H9 (cell line): ENCODE data around the gene CHRM4. TPM values are rescaled to one million over a fixed set of nuclear protein-coding genes. Genes with fewer than 3 reads are reported as not detected.

ENCODE experiments used
- DNase-seq: peaks from one replicate; pipeline ENCODE4 v3.0.0-alpha.2; 2017
- H2AFZ ChIP-seq: one replicate; pipeline ENCODE4 v1.6.1; 2013; ENCODE audit warnings: mild to moderate bottlenecking, low read length, control low read depth, moderate library complexity
- H2AK5ac ChIP-seq: 2 replicates; pipeline ENCODE4 v1.6.1; 2013; ENCODE audit warnings: low read length, control low read depth, mixed read lengths; ENCODE audit not compliant: insufficient read length
- H2BK120ac ChIP-seq: one replicate; pipeline ENCODE4 v1.6.1; 2013; ENCODE audit warnings: low read depth, mild to moderate bottlenecking, low read length, control low read depth, inconsistent platforms; ENCODE audit not compliant: poor library complexity, severe bottlenecking
- H2BK12ac ChIP-seq: 2 replicates; pipeline ENCODE4 v1.6.1; 2013; ENCODE audit warnings: low read length, control low read depth, mixed read lengths, low read depth; ENCODE audit not compliant: insufficient read length
- H2BK15ac ChIP-seq: 2 replicates; pipeline ENCODE4 v1.6.1; 2013; ENCODE audit warnings: low read depth, low read length, control low read depth
- H2BK20ac ChIP-seq: one replicate; pipeline ENCODE4 v1.6.1; 2013; ENCODE audit warnings: low read depth, mild to moderate bottlenecking, low read length, control low read depth, inconsistent platforms; ENCODE audit not compliant: poor library complexity, severe bottlenecking
- H2BK5ac ChIP-seq: 2 replicates; pipeline ENCODE4 v1.6.1; 2013; ENCODE audit warnings: low read length, control low read depth, mixed read lengths; ENCODE audit not compliant: insufficient read length
- H3K14ac ChIP-seq: 2 replicates; pipeline ENCODE4 v1.6.1; 2013; ENCODE audit warnings: low read length, control low read depth; ENCODE audit not compliant: insufficient read depth
- H3K18ac ChIP-seq: 2 replicates; pipeline ENCODE4 v1.6.1; 2013; ENCODE audit warnings: low read depth, mild to moderate bottlenecking, mixed read lengths, low read length, control low read depth; ENCODE audit not compliant: insufficient read length
- H3K23ac ChIP-seq: 2 replicates; pipeline ENCODE4 v1.6.1; 2013; ENCODE audit warnings: low read length, control low read depth, mixed read lengths, low read depth; ENCODE audit not compliant: insufficient read length
- H3K23me2 ChIP-seq: 2 replicates; pipeline ENCODE4 v1.6.1; 2013; ENCODE audit warnings: low read depth, mild to moderate bottlenecking, mixed read lengths, low read length, control low read depth; ENCODE audit not compliant: insufficient read length, poor library complexity, severe bottlenecking
- H3K27ac ChIP-seq: 2 replicates; pipeline ENCODE4 v1.5.1; 2013; ENCODE audit warnings: low read length, control low read depth, mixed read lengths, low read depth; ENCODE audit not compliant: insufficient read length
- H3K27me3 ChIP-seq: 2 replicates; pipeline ENCODE4 v1.6.1; 2013; ENCODE audit warnings: low read length, control low read depth, inconsistent platforms; ENCODE audit not compliant: insufficient read depth
- H3K4ac ChIP-seq: 2 replicates; pipeline ENCODE4 v1.6.1; 2013; ENCODE audit warnings: low read depth, mild to moderate bottlenecking, control low read depth, inconsistent platforms, low read length, moderate library complexity
- H3K4me1 ChIP-seq: 2 replicates; pipeline ENCODE4 v1.6.1; 2013; ENCODE audit warnings: low read length, control low read depth, inconsistent platforms; ENCODE audit not compliant: insufficient read depth
- H3K4me2 ChIP-seq: 2 replicates; pipeline ENCODE4 v1.6.1; 2013; ENCODE audit warnings: low read length, control low read depth, mixed read lengths; ENCODE audit not compliant: insufficient read length, insufficient read depth
- H3K56ac ChIP-seq: 2 replicates; pipeline ENCODE4 v1.6.1; 2013; ENCODE audit warnings: low read depth, mild to moderate bottlenecking, mixed read lengths, low read length, control low read depth; ENCODE audit not compliant: insufficient read length
- H3K79me1 ChIP-seq: 2 replicates; pipeline ENCODE4 v1.6.1; 2013; ENCODE audit warnings: low read depth, mild to moderate bottlenecking, moderate library complexity, low read length, control low read depth, inconsistent platforms; ENCODE audit not compliant: insufficient read depth, poor library complexity, severe bottlenecking
- H3K79me2 ChIP-seq: 2 replicates; pipeline ENCODE4 v1.6.1; 2013; ENCODE audit warnings: low read length, control low read depth, inconsistent platforms; ENCODE audit not compliant: insufficient read depth
- H3K9ac ChIP-seq: 2 replicates; pipeline ENCODE4 v1.6.1; 2013; ENCODE audit warnings: low read length, control low read depth, mixed read lengths; ENCODE audit not compliant: insufficient read length; ENCODE audit errors: extremely low read depth
- H3K9me3 ChIP-seq: one replicate; pipeline ENCODE4 v1.6.1; 2013; ENCODE audit warnings: low read depth, low read length, inconsistent platforms; ENCODE audit not compliant: control insufficient read depth
- H3T11ph ChIP-seq: one replicate; pipeline ENCODE4 v1.6.1; 2013; ENCODE audit warnings: mild to moderate bottlenecking, low read length, control low read depth, inconsistent platforms
- H4K20me1 ChIP-seq: one replicate; pipeline ENCODE4 v1.6.1; 2013; ENCODE audit not compliant: control insufficient read depth, insufficient read length, insufficient read depth
- H4K5ac ChIP-seq: 2 replicates; pipeline ENCODE4 v1.6.1; 2013; ENCODE audit warnings: low read depth, mild to moderate bottlenecking, mixed read lengths, low read length, control low read depth; ENCODE audit not compliant: insufficient read length
- H4K8ac ChIP-seq: replicated peaks from 2 replicates; pipeline ENCODE4 v1.6.1; 2013; ENCODE audit warnings: low read length, control low read depth, mixed read lengths, low read depth; ENCODE audit not compliant: insufficient read length
- H4K91ac ChIP-seq: 2 replicates; pipeline ENCODE4 v1.6.1; 2013; ENCODE audit warnings: low read depth, mild to moderate bottlenecking, moderate library complexity, mixed read lengths, low read length, control low read depth; ENCODE audit not compliant: insufficient read length
- H3K27ac Mint-ChIP-seq, 3 experiments: 2 replicates in 2 of 3; 3 replicates in 1 of 3; pipeline ENCODE4 v1.8.0; 2020 to 2021; ENCODE audit warnings: mixed read lengths in 3 of 3, mild to moderate bottlenecking in 1 of 3, moderate library complexity in 1 of 3
- H3K27me3 Mint-ChIP-seq: 2 replicates; pipeline ENCODE4 v1.8.0; 2021; ENCODE audit warnings: low read depth, mild to moderate bottlenecking, moderate library complexity, mixed read lengths
- H3K36me3 Mint-ChIP-seq, 3 experiments: 2 replicates in 2 of 3; 3 replicates in 1 of 3; pipeline ENCODE4 v1.8.0; 2020 to 2021; ENCODE audit warnings: low read depth in 3 of 3, mixed read lengths in 3 of 3; ENCODE audit not compliant: insufficient read depth in 1 of 3
- H3K4me1 Mint-ChIP-seq, 2 experiments: 2 replicates each; pipeline ENCODE4 v1.8.0; 2020; ENCODE audit warnings: mixed read lengths in 2 of 2
- H3K4me3 Mint-ChIP-seq, 2 experiments: 2 replicates in 1 of 2; 3 replicates in 1 of 2; pipeline ENCODE4 v1.8.0; 2020 to 2021; ENCODE audit warnings: mild to moderate bottlenecking in 2 of 2, mixed read lengths in 2 of 2, moderate library complexity in 1 of 2
- H3K9me3 Mint-ChIP-seq, 2 experiments: 2 replicates in 1 of 2; 3 replicates in 1 of 2; pipeline ENCODE4 v1.8.0; 2020; ENCODE audit warnings: mild to moderate bottlenecking in 2 of 2, mixed read lengths in 2 of 2, moderate library complexity in 1 of 2
- CTCF ChIP-seq: fragments of 200-600 bp; sonication (generic); conservative IDR thresholded peaks from 3 replicates; pipeline ENCODE4 v1.8.0; 2021; ENCODE audit warnings: antibody characterized with exemption, mild to moderate bottlenecking
- WGBS: extraction: QIAGEN DNeasy Blood & Tissue Kit; methylation state at CpG from one replicate; pipeline ENCODE4 v1.1.7; 2013; ENCODE audit warnings: missing lambda C conversion rate, low lambda C conversion rate, mixed read lengths; ENCODE audit not compliant: insufficient read length; ENCODE audit errors: extremely low coverage; 5-methylcytosine and 5-hydroxymethylcytosine counted together
- total RNA-seq: library from RNA; stranded (reverse); gene quantifications from 2 replicates; pipeline ENCODE4 v1.2.1, GENCODE V29; 2021

Gene CHRM4
- total RNA-seq, 1 experiment from 2014 or later, result 1.0 TPM

GRCh38 chr11:46364791-46365190 is 26.8 kb downstream of the CHRM4 start:
- Histone ChIP-seq H3K27me3 (no peaks in the 10 kb centered on the region), H3K23me2 (no peaks in the 10 kb centered on the region), H2BK5ac (no peak overlapping the region), H4K5ac (no peak overlapping the region), H4K91ac (no peak overlapping the region), H3K18ac (no peak overlapping the region), H3K79me2 (no peaks in the 10 kb centered on the region; the same call in 1 of the 2 replicates), H3K27ac (no peak overlapping the region), H3K56ac (no peak overlapping the region), H2AFZ (no peak overlapping the region), H4K20me1 (no peaks in the 10 kb centered on the region), H3K9ac (no peak overlapping the region), H3K9me3 (no peaks in the 10 kb centered on the region), H3K4me2 (no peak overlapping the region), H3K14ac (no peak overlapping the region; the same call in 1 of the 2 replicates), H2BK12ac (no peak overlapping the region), H2BK120ac (no peak overlapping the region), H3T11ph (no peak overlapping the region), H3K4me1 (peaks cover 3% of the 10 kb centered on the region; the same call in 1 of the 2 replicates), H3K23ac (no peak overlapping the region), H4K8ac (no peak overlapping the region), H2AK5ac (no peak overlapping the region), H2BK20ac (no peak overlapping the region), H2BK15ac (no peak overlapping the region), H3K4ac (no peak overlapping the region), H3K79me1 (no peaks in the 10 kb centered on the region)
- peak overlapping the region; percentile 7 to 61 (median 14); a peak in 4 of 7 replicates for H3K27ac Mint-ChIP-seq
- TF ChIP-seq CTCF, result no peak
- DNase-seq, result no peak
- peaks cover 7 to 12% (median 8%) of the 10 kb centered on the region in 3 experiments for H3K36me3 Mint-ChIP-seq
- peaks cover 32 to 50% of the 10 kb centered on the region in 2 experiments for H3K4me1 Mint-ChIP-seq
- H3K9me3 Mint-ChIP-seq, result no peaks in the 10 kb centered on the region
- WGBS, result no CpG with 5 or more reads among the region's 3 CpGs
- no peaks in the 10 kb centered on the region for H3K27me3 Mint-ChIP-seq
- no peak overlapping the region for H3K4me3 Mint-ChIP-seq
